ENCODE measurements around the gene NUP98. TPM values are rescaled to one million over a fixed set of nuclear protein-coding genes. Genes with fewer than 3 reads are reported as not detected.

The NUP98 gene
- total and polyA plus RNA-seq, 2 of the 13 experiments (the other 11 are each of a cell fraction or from before 2014, with no cell fraction given), result 76.6 to 85.3 TPM

- no peak for TF ChIP-seq ZNF513 (CRISPR knock-in tag; conservative IDR thresholded peaks at IDR 0.05)
- peak; percentile 62; the same call in 1 of the 2 replicates for TF ChIP-seq ZNF451 (CRISPR knock-in tag; IDR thresholded peaks at IDR 0.05)
- TF ChIP-seq AGO2 (optimal IDR thresholded peaks at IDR 0.05; ENCODE audit: low read depth, low read length), result peak; percentile 41
- no peak for TF ChIP-seq CERS6 (CRISPR knock-in tag; IDR thresholded peaks at IDR 0.05)
- TF ChIP-seq ARNT2 (CRISPR knock-in tag; IDR thresholded peaks at IDR 0.05; ENCODE audit: low read depth), result peak; percentile 55
- TF ChIP-seq IKZF4 (CRISPR knock-in tag; IDR thresholded peaks at IDR 0.05; ENCODE audit: borderline replicate concordance, low read depth, not compliant biosample characterization), result peak; percentile 86
- 0 out of 2 replicates have a peak, but pooled peaks have one; percentile 38 for TF ChIP-seq ZBTB8A (CRISPR knock-in tag; IDR thresholded peaks at IDR 0.05; ENCODE audit: borderline replicate concordance, low read depth)
- peak; percentile 88; the same call in 1 of the 2 replicates for TF ChIP-seq ZFP91 (CRISPR knock-in tag; IDR thresholded peaks at IDR 0.05; ENCODE audit: borderline replicate concordance)
- TF ChIP-seq, protein P1, sequence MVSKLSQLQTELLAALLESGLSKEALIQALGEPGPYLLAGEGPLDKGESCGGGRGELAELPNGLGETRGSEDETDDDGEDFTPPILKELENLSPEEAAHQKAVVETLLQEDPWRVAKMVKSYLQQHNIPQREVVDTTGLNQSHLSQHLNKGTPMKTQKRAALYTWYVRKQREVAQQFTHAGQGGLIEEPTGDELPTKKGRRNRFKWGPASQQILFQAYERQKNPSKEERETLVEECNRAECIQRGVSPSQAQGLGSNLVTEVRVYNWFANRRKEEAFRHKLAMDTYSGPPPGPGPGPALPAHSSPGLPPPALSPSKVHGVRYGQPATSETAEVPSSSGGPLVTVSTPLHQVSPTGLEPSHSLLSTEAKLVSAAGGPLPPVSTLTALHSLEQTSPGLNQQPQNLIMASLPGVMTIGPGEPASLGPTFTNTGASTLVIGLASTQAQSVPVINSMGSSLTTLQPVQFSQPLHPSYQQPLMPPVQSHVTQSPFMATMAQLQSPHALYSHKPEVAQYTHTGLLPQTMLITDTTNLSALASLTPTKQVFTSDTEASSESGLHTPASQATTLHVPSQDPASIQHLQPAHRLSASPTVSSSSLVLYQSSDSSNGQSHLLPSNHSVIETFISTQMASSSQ (IDR thresholded peaks at IDR 0.05; ENCODE audit: low read depth), result no peak
- TF ChIP-seq, protein P1 (CRISPR knock-in tag; IDR thresholded peaks at IDR 0.05; ENCODE audit: borderline replicate concordance), result peak; percentile 62; the same call in 1 of the 2 replicates
- 0 out of 2 replicates have a peak, but pooled peaks have one; percentile 23 for TF ChIP-seq MED13 (CRISPR knock-in tag; IDR thresholded peaks at IDR 0.05)
- peak; percentile 87 for TF ChIP-seq RBM39 (IDR thresholded peaks at IDR 0.05; ENCODE audit: low read depth, low read length, poor library complexity, severe bottlenecking)
- peak; percentile 73; the same call in 1 of the 2 replicates for TF ChIP-seq ZNF350 (CRISPR knock-in tag; IDR thresholded peaks at IDR 0.05; ENCODE audit: borderline replicate concordance, low read depth)
- TF ChIP-seq ASH2L (IDR thresholded peaks at IDR 0.05; ENCODE audit: insufficient read length, low read depth, low read length), result peak; percentile 89
- peak; percentile 62 for TF ChIP-seq YY1 (IDR thresholded peaks at IDR 0.05; ENCODE audit: insufficient read depth, insufficient replicate concordance, low read depth, low read length)
- TF ChIP-seq GABPA (IDR thresholded peaks at IDR 0.05; ENCODE audit: low read depth, low read length), result peak; percentile 55
- TF ChIP-seq GABPA (CRISPR knock-in tag; IDR thresholded peaks at IDR 0.05; ENCODE audit: low read depth), result peak; percentile 77
- TF ChIP-seq ZNF235 (CRISPR knock-in tag; IDR thresholded peaks at IDR 0.05; ENCODE audit: borderline replicate concordance), result 0 out of 2 replicates have a peak, but pooled peaks have one; percentile 30
- 0 out of 2 replicates have a peak, but pooled peaks have one; percentile 70 for TF ChIP-seq ZNF30 (CRISPR knock-in tag; IDR thresholded peaks at IDR 0.05)
Observed at GRCh38 chr11:3797329-3798090, at the start of gene NUP98 (continued).
